HTERT RPE-1 (cell line): ENCODE results near the gene LAMC3.

Source experiments
- in situ Hi-C: fragments of 300-500 bp; cut with MboI; formaldehyde crosslinking; loops from 4 replicates; pipeline ENCODE4 v1.14.3; 2020; ENCODE audit warnings: low sequenced_read_pairs

The LAMC3 gene

DNA sequence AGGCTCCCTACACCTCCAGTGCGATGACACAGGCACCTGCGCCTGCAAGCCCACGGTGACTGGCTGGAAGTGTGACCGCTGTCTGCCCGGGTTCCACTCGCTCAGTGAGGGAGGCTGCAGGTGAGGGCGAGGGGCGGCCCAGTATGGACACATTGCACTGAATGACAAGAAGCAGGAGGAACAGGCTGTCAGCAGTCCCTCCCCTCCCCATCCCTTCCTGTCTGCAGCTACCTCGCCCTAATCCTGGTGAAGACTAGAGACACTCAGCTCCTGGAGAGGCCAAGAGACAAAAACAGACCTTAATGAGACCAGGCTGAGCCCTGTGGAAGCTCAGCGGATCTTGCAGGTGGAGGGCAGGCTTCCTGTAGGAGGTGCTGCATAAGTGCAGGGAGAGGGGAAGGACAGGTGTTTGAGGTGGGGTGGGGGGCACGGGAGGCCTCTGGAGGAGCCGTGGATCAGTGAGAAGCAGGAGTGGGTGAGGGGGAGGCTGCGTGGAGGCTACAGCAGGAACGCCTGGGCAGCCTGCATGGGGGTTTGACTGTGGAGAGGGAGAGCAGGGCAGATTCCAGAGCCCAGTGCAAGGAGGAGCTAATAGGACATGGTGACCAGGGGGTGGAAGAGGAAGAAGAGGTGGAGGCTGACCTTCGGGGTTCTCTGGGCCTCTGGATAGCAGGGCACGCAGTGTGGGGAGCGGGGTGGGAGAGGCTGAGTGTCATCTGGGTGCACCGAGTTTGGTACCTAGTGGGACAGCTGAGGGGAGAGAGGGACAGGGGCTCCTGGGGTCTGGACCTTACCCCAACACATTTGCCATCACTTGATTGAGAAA, 30.4 kb downstream of the LAMC3 start:
- in situ Hi-C loops = no loop called here

DNA sequence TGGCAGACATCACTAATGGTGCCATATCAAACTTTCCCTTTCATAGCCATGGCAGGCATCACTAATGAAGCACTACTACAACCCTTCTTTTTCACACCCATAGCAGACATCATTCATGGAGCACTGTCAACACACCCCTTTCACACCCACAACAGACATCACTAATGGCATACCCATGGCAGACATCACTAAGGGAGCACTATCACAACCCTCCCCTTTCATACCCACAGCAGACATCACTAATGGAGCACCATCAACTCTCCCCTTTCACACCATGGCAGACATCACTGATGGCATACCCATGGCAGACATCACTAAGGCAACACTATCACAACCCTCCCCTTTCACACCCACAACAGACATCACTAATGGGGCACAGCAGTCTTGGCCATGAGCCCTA, 33.7 kb downstream of the LAMC3 start:
- in situ Hi-C loops = no loop called here

DNA sequence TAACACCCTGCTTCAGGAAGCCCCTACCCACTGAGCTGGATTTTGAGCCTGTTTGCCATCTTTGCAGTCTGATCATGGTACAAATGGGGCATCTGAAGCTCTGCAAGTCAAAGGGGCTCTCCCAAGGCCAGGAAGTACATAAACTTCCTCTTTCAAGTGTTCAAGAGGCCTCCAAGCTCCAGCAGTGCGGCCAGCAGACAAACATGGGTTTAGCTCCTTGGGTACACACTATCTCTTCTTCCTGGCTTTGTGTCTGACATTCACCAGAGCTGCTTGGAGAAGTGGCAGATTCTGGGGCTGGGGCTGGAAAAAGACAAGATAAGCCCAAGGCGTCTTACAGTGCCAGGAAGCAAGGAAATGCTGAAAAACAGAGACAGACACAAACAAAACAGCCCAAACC, 34.1 kb downstream of the LAMC3 start:
- in situ Hi-C loops = no loop called here

DNA sequence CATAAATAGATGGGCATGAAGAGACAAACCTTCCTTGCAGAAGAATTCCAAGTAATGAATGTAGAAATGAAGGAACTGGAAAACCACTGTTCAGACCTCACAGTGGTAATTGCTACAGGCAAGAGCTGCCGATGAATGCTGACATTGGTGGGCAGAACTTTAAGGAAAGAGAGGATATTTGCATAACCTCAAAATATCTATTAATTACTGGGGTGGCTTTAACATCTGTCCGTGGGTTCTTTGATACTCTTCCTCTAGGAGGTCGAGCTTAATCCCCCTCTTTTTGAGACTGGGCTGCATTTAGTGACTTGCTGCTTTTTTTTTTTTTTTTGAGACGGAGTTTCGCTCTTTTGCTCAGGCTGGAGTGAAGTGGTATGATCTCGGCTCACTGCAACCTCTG, 34.7 kb downstream of the LAMC3 start:
- in situ Hi-C loops = no loop called here

DNA sequence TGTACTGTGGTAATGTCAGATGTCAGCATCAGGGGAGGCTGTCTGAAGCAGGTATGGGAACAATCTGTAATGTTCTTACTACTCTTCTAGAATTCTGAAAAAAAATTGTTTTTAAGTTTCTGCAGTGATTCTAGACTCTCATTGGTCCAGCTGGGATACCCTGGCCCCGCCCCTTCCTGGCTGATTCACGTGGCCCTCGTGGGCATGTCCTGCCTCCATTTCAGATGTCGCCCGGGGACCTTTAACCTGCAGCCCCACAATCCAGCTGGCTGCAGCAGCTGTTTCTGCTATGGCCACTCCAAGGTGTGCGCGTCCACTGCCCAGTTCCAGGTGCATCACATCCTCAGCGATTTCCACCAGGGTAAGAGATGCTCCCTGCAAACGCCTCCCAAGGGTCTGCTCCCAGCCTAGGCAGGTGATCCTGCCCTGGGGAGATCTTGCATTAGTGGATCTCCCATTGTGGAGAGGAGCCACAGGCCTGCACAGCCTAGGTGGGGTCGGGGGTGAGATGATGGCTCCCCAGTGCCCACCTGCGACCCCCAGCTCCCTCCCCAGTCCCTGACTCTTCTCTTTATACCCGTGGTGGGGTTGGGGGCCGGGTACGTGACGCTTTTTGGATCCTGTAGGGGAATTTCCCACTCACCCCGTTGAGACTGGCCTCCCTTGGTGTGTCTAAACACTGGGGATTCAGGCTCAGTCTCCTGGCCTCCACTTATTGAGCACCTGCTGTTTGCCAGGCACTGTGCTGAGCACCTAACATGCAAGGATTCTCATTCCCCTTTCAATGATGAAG, 36.5 kb downstream of the LAMC3 start:
- in situ Hi-C loops = no loop called here

DNA sequence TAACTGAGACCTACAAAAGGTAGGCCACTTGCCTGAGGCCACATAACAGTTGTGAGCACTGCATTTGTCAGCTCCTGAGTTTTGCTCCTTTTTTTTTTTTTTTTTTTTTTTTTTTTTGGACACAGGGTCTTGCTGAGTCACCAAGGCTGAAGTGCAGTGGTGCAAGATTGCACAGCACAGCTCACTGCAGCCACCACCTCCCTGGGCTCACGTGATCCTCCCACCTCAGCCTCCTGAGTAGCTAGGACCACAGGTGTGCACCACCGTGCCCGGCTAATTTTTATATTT, 37.1 kb downstream of the LAMC3 start:
- in situ Hi-C loops = no loop called here

DNA sequence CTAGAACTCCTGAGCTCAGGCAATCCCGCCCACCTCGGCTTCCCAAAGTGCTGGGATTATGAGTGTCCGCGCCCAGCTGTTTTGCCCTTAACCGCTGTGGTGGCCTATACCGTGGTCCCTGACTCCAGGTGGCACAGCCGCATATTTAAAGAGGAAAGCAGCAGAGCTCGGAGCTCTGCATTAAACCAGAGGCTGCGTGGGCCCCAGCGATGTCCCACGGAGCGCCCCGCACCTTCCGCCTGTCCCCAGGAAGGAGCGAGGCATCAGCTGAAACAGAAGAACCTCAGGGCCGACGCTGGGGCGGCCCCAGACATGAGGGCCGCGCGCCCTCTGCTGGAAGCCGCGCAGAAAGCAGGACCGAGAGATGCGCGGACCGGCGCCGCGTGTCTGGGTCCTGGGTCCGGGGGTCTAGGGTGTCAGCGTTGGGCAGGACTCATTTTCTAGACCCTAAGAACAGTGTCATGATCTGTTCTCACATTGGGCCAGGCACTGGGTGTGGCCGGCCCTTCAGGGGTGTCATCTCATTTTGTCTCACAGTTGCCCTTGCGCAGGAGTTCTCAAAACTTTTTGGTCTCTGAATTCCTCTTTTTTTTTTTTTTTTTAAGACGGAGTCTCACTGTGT, 37.7 kb downstream of the LAMC3 start:
- in situ Hi-C loops = no loop called here

DNA sequence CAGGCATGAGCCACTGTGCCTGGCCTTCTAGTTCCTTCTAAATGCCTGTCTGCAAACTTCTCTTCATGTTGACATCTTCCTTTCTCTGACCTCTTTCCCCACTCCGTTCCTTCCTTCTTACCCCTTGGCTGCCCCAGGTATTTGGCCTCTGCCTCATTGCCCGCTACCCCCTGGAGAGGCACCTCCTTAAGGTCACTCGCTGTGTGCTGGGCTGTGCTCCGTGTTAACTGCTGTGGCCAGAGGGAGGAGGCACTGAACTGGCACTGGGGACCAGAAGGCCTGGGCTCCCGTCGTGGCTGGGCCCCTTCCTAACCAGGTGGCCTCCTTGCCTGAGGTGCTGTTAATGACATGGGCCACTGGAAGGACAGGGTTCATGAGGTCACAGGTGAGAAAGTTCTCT, 39.4 kb downstream of the LAMC3 start:
- in situ Hi-C loops = no loop called here

DNA sequence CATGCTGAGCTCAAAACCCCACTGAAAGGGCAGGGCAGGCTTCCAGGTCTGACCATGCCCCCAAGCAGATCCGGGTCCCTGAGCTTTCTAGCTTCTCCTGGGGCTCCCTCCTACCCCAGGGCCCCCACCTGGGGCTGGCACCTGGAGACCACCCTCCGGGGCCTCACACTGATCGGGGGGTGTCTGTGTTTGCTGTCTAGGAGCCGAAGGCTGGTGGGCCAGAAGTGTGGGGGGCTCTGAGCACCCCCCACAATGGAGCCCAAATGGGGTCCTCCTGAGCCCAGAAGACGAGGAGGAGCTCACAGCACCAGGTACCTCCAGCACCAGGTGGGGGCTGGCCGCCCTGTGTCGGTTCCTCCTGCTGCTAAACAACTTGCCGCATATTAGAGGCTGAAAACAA, 39.8 kb downstream of the LAMC3 start:
- in situ Hi-C loops = no loop called here

DNA sequence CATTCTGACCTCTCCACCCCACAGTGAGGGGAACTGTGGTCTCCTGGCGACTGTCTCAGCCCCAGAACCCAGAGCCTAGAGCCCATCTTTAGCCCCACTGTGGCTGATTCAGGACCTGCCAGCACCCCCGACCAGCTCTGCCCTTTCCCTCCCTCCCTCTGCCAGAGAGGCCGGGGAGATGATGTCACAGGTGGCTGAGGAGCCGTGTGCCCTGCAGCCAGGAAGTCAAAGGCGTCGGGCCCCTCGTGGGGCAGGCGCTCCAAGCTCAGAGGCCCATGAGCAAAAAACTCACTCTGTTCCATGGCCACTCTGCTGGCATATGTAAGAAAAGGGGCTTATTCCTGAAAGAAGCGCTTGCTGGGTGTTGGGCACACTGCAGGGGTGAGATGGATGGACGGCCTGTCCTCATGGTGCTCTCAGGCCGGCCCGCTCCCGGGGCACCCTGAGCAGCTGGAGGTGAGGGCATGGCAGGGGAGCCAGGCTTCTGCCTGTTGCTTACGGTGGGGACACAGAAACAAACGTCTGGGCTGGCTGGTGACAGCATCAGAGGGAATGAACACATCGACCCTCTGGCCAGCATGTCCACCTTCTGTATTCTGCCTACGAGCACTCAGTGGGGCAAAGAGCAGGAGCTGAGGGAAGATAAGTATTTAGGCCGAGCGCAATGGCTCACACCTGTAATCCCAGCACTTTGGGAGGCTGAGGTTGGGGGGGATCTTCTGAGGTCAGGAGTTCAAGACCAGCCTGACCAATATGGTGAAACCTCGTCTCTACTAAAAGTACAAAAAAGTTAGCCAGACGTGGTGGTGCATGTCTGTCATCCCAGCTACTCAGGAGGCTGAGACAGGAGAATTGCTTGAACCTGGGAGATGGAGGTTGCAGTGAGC, 41.1 kb downstream of the LAMC3 start:
- in situ Hi-C loops = no loop called here

DNA sequence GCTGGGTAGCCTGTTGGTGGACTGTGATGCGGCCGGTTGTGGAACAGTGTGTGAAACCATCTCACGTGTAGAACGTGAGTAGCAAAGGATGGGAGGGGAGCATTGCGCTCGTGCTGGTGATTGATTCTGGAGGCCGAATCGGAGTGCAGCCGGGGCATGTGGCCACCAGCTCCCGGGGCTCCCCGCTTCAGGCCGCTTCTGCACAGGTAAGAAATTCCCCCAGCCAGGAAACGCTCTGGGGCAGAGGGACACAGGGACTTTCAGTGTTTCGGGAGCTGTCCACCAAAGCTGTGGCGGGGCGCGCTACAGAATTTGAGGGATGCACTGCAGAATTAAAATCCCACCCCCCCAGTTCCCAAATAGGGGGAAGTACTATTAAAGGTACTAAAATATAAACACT, 41.9 kb downstream of the LAMC3 start:
- in situ Hi-C loops = no loop called here

DNA sequence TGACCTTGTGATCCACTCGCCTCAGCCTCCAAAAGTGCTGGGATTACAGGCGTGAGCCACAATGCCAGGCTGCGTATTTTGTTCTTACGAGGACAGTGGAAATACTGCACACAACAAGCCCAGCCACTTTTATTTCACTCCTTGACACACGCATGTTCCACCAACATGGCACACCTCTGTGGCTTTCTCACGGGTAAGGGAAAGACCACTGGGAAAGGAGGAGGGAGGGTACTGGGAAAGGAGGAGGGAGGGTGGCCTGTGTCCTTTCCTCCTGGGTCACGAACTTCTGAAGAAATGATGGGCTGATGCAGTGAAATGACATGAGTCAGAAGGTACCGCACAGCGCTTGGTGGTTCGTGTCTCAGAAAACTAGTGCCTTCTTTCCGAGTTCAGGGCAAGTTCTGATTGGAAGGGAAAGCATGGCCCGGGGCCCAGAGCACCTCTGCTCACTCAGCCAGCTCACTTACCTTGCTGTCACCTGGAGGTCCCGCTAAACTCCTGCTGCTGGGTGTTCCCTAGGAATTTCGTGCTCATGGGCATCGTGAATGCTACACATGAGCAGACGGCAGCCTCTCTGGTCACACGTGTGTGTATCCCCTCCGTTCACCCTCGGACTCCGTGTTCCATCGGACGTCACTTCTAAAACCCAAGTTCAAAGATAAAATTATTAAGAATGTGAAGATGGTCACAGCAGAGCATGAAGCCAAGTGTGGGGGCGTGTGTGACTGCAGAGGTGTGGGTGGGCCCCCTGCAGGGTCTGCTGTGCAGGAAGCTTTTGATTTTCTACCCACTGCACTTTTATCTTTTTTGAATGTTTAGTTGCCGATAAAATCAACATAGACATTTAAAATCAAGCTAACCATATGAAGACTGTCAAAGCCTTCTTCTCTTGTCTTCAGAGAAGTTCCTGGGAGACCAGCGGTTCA, 42.9 kb downstream of the LAMC3 start:
- in situ Hi-C loops = no loop called here

DNA sequence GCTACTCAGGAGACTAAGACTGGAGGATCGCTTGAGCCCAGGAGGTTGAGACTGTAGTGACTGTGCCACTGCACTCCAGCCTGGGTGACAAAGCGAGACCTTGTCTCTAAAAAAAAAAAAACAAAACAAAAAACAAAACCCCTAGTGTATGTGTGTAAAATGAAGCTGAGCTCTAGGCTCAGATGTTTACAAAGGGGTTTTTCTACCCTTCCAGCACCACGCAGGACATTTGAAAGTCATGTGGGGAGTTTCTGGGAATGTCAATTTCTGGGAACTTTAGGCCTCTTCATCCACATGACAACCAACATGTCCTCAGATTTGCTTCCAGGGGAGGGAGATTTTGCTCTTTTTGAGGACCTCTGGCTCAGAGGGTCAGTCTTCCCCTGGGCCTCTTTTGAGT, 44.9 kb downstream of the LAMC3 start:
- in situ Hi-C loops = no loop called here

DNA sequence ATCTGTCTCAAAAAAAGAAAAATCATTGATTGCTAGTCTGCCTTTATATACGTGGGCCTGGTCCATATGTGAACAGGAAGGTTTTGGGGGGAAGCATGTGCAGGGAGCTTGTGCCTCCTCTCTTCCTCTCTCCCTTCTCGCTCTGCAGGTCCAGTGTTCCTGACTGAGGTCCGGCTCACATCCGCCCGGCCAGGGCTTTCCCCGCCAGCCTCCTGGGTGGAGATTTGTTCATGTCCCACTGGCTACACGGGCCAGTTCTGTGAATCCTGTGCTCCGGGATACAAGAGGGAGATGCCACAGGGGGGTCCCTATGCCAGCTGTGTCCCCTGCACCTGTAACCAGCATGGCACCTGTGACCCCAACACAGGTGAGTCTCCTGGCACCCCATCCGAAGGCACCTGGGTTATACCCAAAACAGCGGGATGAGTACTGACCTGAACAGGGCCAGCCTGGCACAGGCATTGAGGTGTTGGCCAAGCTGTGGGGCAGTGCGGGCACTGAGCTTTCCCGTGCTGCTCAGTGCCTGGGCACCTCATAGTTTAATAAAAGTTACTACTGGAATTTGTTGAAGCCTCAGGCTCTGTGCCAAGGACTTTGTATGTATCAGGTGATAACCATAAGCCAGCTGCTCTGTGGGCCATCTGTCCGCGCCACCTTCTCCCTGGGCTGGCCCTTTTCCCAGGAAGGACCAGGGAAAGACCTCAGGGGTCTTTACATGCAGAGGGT, 48.0 kb downstream of the LAMC3 start:
- in situ Hi-C loops = no loop called here

DNA sequence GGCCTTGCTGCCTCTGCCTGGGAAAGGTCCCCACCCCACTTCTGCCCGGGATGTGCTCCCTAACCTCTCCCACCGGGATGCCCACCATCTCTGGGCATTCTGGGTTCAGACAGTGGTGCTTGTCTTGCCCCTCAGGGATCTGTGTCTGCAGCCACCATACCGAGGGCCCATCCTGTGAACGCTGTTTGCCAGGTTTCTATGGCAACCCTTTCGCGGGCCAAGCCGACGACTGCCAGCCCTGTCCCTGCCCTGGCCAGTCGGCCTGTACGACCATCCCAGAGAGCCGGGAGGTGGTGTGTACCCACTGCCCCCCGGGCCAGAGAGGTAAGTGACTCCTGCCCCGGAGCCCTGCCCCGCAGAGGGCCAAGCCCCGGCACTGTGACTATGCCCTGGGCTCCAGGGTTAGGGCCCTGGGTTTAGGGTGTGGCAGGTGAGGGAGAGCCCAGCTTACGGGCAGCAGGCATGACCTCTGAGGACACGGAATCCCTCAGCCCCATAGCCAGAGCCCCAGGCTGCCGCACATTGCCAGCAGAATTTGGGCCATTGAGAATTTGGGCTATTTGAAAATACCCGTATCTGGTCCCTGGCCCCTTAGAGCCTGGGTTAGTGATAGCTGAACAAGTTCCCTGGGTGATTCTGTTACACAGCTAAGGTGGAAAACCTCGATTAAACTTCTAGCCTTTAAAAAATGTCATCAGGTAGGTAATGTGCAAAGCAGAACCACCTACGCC, 52.1 kb downstream of the LAMC3 start:
- in situ Hi-C loops = no loop called here

DNA sequence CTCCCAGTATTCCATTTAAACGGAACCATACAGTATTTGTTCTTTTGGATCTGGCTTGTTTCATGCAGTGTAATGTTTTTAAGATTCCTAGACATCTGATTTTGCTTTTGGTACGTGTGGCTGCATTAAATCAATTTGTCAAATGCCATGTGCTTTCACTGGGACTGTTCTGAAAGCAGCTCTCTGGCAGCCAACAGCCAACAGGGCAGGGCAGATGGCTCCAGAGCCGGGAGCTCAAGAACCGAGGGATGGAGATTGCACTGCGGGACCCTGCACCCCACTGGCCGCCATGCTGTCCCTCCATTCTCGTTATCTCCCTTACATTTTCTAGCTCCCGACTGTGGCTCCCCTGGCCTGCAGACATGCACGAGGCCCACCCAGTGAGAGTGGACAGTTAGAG, 54.0 kb downstream of the LAMC3 start:
- in situ Hi-C loops = no loop called here

DNA sequence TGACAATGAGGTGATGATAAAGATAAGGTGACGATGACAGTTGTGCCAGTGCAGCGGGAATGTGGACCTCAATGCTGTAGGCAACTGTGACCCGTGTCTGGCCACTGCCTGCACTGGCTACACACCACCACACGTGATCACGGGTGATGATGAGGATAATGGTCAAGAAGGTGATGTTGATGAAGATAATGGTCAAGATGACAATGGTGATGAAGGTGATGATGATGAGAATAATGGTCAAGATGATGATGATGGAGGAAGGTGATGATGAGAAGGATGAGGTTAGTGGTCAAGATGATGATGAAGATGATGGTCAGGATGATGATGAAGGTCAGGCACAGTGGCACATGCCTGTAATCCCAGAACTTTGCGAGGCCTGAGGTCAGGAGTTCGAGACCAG, 56.6 kb downstream of the LAMC3 start:
- in situ Hi-C loops = no loop called here

DNA sequence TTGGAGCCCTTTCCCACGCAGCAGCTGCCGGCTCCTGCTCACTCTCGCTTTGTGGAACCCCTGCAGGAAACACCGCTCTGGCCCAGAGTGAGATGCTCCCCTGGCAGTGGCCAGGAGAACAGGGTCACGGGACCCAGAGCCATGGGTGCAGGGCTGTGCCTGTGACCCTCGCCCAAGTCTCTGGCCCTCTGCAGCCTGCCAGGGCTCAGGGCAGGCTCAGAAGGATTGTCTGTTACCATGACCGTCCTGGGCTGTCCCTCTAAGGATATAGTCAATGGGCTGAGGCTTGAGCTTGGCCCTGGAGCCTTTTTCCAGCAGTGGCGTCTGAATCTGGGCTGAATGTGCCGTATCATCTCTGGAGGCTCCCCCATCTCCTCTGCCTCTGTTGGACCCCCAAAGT, 58.7 kb downstream of the LAMC3 start:
- in situ Hi-C loops = no loop called here
